ENCODE data around the gene TSHZ1. TPM values are rescaled to one million over a fixed set of nuclear protein-coding genes. Genes with fewer than 3 reads are reported as not detected.
"Not testable (repeated sequence)": the region's sequence is repeated elsewhere in the genome, so short reads cannot be mapped to it uniquely, and the experiment has no call there.

Gene TSHZ1
- total RNA-seq, 1 donor from 2014 or later = 32.0 TPM

DNA sequence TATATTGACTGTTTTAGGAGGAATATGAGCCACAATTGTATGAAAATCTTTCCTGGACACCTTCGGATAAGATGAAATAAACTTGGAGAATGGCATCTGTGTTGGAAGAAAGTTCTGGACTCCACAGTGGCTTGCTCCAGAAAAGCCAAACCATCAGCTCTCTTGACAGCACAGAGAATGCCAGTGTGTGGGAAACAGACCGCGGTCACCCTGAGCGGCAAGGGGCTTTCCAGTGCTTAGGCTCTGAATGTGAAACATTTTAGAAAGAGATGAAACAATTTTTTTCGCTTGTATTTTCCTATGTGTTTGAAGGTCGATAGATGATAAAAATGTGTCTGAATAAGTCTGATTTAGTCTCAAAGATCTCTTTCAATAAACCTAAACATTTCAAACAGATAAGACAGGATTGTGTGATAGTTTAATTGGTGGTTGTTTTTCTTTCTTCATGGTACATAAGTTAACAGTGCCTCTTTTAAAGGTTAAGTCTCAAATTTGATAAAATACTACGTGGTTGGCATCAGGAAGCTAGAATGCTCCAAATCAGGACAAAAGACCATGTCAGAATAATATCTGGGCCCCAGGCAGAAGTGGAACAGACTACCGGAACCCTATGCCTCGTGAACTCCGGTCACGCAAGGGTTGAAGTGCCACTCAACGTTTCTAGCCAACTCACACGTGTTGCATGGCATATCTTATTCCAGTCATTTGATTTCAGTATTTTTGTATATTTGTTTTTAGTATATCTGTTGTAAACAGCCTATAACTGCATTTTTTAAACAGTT, 30.6 kb upstream of the TSHZ1 start:
- DNase-seq (ENCODE audit: low spot score) = no peak

DNA sequence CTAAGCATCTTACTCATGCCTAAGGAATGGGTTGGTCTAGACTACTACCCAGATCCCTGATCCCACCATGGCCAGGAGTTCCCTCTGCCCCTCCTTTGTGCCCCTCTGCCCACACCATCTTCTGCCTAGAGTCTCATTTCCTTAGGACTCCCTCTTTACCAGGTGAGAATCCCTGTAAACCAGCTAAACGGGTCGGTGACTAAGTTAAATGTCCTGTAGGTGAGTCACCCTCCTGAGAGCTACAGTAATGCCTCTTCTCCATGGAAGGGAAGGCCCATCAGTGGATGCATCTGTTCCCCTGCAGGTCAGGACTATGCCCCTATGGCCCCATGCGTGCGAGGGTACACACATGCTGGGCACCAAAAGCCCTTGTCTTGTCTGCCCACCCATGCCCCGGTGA, 27.1 kb upstream of the TSHZ1 start:
- DNase-seq (ENCODE audit: low spot score) = no peak

DNA sequence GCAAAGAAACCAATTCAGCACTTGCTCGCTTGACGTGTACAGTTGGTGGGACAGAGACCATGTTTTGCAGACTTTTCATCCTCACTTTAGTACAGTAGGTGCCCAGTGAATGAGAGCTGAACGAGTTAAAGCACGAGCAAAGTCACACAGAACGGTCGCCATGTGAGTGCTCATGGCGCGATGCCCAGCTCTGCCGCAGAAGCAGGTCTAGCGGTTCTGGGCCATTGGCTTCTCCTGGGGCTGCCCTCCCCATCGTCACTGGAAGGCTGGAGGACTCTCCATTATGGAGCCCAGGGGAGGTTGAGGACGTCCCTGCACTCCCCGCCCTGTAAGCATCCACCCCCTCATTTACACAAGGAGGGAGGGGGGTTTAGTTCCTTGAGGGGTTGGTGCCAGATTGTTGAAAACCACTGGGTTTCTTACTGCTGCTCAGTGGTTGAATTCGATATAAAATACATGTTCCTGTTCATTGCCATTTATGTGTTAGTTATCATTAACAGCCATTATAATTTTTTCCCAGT, 26.6 kb upstream of the TSHZ1 start:
- no peak for DNase-seq (ENCODE audit: low spot score)

DNA sequence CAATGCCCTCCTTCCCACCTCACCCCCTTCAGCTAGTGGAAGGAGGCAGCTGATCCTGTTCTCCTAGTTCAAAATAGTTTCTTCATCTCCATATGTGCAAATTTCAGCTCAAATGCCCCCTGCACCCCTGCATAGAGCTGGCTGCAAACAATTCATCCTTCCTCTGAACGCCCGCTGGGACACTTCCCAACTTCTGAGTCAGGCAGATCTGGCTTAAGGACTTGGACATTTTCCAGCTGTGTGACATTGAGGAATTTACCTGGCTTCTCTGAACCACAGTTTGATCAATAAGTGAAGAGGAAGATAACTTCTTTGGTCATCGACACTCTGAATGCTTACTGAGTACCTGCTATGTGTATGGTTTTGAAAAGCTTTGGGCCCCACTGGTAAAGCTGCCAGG, 25.1 kb upstream of the TSHZ1 start:
- no peak for DNase-seq (ENCODE audit: low spot score)

DNA sequence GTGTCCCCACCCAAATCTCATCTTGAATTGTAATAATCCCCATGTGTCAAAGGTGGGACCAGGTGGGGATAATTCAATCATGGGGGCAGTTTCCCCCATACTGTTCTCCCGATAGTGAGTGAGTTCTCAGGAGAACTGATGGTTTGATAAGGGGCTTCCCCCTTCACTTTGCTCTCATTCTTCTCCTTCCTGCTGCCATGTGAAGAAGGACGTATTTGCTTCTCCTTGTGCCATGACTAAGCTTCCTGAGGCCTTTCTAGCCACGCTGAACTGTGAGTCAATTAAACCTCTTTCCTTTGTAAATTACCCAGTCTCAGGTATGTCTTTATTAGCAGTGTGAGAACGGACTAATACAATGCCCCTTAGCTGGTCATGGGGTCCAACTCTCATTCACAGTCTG, 22.9 kb upstream of the TSHZ1 start:
- not testable (repeated sequence) for DNase-seq (ENCODE audit: low spot score)

DNA sequence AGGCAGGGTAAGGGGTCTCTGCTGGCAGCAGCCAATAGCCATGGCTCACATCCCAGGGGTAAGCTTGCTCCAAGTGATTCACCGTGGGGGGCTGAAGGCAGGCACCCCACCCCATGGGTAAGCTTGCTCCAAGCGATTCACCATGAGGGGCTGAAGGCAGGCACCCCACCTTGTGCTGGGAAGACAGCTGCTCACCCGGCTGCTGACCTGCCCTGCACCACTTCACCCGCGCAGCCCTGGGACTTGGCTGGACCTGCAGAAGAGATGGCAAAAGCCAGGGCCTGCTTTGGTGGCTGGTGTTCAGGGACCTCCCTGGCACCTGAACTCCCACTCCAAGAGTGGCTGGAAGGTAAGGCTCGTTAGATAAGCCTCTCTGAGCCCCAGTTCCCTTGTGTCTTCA, 20.9 kb upstream of the TSHZ1 start:
- no peak for DNase-seq (ENCODE audit: low spot score)

DNA sequence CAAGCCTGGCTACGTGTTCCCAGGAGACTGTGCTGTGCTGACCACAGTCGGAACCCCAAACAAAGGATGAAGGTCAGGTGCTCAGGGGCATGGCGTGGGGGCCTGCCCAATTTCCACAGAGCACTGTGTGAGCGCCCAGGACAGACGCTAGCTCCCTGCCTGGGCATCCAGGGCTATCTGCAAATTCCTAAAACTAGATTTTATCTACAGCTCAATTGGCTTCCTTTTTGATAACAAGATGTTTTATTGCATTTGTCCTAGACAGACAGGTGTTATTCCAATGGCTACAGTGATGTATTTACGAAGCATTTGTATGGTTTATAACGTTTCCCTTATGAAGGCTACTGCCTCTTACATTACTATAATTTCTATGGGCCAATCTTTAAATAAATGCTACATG, 17.7 kb upstream of the TSHZ1 start:
- DNase-seq (ENCODE audit: low spot score) = no peak

DNA sequence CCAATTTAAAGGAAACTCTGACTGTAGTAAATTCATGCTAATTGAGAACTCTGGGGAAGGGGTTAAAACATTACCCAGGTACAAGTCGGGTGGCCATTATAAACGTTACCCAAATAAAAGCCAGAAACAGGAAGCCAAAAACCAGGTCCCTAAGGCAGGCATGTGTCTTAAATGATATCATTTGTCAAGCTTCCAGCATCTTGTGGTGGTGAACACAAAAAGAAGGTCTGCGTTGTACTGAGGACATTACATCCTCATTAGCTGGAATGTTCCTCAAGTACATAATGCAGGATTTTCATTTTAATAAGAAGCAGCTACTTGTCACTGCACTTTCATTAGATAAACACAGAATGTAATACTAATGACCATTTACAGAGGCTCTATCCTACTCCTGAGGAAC, 12.6 kb upstream of the TSHZ1 start:
- no peak for DNase-seq (ENCODE audit: low spot score)

DNA sequence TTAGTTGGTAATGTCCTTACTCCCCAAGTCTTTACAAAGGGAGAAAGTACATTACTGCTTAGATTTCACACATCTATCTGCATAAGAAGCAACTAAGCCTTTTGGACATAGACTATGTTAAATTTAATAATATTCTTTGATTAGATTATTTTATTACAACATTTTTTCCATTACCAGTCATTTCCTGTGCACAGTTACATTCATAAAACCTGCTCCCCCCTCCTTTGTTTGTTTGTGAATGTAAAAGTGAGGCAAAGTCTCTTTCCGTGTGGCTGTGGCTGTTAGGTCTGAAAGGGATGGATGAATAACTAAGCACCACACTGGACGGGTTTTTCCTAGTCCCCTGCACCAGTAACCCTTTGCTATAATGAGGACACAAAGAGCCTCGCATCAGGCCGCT, 11.3 kb upstream of the TSHZ1 start:
- DNase-seq (ENCODE audit: low spot score) = no peak

DNA sequence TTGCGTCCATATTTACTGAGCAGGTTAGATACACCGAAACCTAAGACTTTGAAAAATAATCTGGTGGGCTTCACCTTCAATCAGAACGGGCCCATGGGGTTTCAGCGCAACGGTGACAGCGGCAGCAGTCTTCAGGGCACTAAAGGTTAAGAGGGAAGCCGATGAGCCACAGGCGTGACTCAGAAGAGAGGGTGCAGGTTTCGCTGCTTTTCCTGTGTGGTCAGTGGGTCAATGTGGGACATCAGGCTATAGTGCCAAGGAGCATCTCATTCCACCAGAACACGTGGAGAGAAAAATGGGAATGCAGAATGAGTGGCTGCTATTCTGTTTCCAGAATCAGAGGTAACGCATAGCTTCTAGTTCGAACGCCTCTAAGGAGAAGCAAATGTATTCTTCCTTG, 10.5 kb upstream of the TSHZ1 start:
- no peak for DNase-seq (ENCODE audit: low spot score)

DNA sequence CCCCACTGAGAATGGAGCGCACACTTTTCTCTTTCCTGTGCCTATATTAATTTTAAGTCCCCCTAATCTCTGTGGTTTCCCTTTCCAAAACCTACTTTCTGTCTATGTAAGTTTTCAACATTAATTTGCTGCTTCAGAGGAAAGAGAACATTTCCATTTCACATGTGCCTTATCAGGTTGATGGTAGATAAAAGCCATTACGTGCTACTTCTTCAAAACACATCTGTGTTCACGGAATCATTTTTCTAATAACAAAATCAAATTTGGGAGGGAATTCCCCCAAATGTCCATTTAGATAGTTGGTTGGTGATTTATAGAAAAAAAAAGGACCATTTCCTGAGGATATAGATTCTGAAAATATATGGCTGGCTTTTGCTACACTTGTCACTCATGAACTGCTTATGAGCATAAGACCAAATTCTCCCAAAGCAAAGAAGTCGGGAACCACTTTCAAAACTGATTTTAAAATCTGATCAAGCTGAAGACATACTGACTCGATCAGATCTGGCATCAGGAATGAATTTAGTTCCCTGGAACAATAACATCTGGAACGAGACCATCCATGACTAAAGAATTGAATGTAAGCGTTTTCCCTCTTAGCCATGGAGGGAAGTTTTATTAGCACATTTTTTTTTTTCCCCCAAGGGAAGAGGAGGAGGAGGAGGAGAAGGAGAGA, 9.9 kb upstream of the TSHZ1 start:
- DNase-seq (ENCODE audit: low spot score) = no peak

DNA sequence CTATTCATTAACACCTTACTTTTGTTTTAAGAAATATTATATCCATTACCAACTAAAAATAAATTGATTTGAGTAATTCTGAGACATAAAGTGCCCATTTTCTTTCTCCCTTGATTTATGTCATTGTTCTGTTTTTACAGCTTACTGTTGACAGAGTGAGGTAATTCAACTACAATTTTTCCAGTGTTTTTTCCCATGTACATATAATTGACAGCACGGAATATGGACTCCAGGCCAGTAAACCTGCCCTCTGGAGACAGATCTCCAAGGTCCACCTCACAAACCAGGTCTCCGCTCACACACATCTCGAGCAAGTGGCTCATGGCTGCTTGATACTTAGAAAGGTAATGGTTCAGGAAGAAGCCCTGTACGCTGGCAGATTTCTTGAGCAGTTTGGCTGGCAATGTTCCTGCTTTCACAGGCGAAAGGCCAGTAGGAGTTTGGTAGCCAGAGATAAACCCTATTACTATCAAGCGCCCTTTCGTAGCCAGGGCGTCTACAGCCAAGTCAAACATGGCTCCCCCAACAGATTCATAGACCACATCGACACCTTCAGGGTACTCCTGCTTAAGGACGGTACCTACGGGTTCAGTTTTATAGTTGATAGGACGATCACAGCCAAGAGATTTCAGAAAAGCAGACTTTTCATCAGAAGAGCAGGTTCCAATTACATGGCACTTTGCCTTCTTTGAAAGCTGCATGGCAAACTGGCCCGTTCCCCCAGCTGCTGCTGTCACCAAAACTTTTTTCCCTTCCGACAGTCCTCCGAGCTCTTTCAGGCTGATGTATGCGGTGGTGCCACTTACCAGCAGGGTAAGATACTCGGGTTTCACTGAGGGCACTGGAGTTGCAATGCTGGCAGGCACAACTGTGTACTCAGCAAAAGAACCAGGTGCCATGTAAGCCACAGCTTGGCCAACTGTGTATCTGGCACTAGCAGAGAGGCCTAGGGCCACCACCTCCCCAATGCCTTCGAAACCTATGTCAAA, 9.0 kb upstream of the TSHZ1 start:
- DNase-seq (ENCODE audit: low spot score) = no peak

DNA sequence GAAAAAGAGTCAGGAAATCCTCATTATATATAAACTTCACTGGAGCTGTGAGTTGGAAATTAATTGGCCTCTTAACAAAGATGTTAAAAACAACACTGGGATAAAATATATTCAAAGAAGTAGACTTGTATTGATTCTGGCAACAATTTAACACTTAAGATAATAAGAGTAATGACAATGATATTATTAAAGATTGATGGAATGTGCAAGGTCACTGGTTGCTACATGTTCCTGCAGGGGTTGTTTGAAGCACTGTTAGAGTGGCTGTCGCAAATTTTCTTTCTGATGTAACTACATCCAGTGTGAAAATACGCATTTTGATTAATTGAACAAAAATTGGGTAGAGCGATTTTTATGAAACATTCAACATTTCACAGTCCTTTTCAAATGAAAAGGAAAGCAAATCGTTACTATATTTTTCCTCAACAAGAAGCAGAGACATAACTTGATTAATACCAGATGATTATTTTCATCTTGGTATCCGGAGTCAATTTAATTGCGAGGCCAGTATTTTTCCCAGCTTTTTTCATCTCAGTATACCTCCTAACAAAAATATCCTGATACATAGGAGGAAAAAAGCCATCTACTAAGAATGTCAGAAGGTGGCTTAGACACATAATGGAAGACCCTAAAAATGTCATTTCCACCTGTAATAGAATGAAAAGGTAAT, 7.8 kb upstream of the TSHZ1 start:
- DNase-seq (ENCODE audit: low spot score) = no peak

DNA sequence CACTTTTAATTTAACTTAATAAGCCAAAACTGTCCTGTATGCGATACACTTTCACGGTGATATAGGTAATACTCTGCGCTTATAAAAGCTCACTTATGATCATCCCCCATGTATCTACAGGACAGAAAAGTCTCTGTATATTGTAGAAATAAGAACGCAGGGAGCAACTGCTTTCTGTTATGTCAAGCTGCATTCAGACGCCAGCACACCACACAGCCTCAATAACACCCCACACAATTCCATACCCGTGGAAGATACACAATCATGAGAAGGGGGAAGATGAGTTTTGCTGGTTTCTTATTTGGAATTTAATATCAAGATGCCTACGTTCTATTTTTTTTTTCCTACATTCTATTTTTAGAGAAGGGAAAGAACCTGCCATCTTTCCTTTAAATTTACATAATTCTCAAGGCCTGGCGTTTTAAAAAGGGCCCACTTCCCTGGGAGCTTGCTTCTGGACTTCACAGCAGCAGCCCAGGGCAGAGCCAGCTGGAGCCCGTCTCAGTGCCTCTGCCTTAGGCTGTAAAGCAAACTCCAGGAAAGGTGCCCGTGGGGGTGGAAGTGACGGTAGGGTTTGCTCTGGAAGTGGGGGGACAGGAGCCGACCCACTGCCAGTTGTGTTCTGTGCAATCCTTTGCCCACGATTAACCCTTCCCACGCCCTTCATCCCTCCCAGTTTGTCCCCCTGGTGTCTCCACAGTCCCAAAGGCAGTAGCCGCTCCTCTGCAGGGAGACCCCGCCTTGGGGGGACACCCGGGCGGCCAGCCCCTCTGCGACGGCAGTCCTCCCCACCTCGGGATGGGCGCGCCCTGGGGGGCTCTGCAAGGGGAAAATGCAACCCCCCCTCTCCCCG, 7.0 kb upstream of the TSHZ1 start:
- no peak for DNase-seq (ENCODE audit: low spot score)

DNA sequence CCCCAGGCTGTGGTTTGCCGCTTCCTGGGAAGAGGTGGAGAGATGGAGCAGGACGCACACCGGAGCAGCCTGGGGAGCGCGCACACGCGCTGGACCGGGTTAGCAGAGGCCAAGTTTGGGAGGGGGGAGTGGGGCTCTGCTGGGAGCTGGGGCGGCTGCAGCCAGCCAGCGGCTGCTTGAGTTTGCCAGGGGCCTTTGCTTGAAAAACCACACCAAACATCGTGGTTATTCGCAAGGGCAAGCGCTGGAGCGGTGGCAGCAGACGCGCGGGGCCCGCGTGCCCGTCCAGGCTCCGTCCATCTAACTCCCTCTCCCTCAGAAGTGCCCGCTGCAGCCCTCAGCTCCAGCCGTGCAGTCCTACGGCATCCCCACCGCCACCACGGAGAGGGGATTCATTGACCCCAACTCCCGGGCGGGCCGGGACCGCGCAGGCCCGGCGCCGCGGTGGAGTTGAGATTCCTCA, 6.3 kb upstream of the TSHZ1 start:
- no peak for DNase-seq (ENCODE audit: low spot score)

DNA sequence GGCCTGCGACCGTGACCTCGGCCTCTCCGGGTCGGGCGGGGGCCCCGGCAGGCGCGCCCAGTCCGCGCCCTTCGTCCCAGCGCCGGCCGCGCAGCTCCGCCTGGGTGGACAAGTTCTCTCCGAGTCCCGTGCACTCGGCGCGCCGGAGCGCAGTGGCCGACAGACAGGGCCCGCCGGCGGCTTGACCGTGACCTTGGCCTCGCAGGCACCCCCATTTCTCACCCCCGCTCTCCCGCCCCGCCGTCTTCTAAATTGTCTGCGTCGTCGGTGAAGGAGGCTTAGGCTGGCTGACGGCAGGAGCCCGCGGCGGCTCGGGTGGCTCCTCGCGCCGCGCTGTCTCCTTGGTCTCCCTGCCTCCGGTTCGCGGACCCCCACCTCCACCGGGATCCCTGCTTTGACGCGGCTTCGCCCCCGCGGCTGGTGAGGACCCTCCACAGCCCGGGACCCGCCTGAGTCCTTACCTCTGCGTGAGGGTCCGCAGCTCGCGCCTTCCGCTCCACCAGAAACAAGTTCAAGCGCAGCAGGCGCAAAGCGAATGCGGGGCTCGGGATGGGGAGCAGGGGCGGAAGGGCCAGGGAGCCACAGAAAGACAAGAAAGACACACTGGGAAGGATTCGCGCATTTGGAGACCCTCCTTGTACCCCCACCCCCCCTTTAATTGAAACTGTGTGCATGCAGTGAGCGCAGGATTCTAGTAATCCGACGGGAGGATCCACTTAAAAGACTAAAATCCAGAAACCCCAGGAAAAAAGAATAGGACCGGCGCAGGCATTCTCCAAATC, 5.7 kb upstream of the TSHZ1 start:
- DNase-seq (ENCODE audit: low spot score) = no peak

DNA sequence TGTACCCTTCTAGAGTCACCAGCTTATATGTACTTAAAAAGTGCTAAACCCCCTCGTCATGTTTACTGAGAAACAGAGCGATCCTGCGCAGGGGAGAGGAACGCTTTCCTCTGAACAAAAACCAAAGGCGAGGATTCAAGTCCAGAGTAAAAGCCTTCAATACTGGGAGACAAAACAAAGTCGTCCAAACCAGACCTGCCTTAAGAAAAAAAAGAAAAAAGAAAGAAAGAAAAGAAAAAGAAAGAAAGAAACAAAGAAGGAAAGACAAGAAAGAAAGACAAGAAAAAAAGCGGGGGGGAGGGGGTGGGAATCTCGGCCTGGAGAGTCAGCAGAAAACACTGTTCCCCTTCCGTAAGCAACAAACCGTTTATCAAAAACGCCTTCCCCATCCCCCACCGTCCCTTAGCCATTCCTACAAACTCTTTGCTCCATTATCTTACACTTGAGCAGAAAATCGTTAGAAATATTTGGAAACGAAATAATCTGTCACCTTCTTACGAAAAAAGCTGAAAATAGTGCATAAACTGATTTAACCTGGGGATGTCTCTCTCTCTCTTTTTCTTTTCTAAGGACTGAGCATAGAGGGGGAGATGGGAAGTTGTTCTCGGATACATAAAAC, 5.0 kb upstream of the TSHZ1 start:
- DNase-seq (ENCODE audit: low spot score) = no peak

DNA sequence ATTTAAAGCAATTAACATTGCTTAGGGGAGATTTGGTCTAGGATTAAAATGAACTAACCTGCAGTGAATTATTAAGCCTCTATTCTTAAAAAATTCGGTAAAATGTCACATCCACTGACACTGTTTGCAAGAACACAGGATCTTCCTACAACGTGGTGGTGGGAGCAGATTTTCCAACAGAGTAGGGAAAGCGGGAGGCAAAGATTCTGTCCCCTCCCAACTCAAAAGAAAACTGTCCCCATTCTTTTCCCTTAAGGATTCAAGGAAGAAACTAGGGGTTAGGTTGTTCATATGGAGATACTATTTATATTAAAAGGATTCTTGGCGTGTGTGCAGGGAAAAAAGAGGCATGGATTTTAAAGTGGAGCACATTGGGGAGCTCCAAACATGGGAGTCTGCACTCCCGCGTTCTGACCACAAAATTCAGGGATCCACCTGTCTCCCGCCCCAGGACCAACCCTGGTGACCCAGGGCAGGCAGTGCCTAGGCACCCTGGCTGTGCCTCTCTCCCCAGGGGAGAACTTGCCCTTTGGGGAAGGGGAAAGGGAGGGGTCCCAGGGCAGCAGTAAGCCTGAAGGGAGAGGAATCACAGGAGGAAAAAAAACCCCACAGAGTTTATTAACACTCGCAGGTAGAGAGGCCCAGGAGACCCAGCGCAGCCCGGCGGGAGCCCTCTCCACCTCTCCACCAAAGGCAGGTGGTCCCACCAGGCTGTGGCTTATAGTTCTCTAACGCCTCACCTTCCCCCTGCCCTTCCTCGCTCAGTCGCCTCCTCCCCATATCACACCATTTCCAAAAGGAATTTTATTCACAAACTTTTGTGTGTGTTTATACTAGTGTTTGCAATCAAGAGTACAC, 3.9 kb upstream of the TSHZ1 start:
- DNase-seq (ENCODE audit: low spot score) = no peak
